SK-MEL-5 (cell line): ENCODE measurements around the gene LCN6. TPM values are rescaled to one million over a fixed set of nuclear protein-coding genes. Genes with fewer than 3 reads are reported as not detected.

Experiments used
- DNase-seq: peaks from one replicate; pipeline ENCODE4 v3.0.0-alpha.2; 2016; ENCODE audit warnings: low read depth, low spot score
- in situ Hi-C: cut with HindIII; loops from 2 replicates; pipeline ENCODE4 v1.10.0; 2016; ENCODE audit warnings: low sequenced_read_pairs, high pct_unique_total_duplicates, low pct_unique_long_range_greater_than_20kb
- total RNA-seq: library from RNA; depleted of rRNA; stranded (reverse); fragments of >200 nt; shearing (Covaris generic); gene quantifications from 2 replicates; pipeline ENCODE4 v1.2.3, GENCODE V29; 2014

LCN6 gene
- total RNA-seq, 1 experiment from 2014 or later: not detected

- no peak for DNase-seq
- in situ Hi-C loops: no loop called here
These were observed 8.8 kb downstream of the LCN6 start for GRCh38 chr9:136739509-136739908.

- no peak for DNase-seq
- in situ Hi-C loops: no loop called here
These were observed 9.4 kb downstream of the LCN6 start for GRCh38 chr9:136738960-136739359.

GRCh38 chr9:136735812-136736480 lies 12.4 kb downstream of the LCN6 start:
- in situ Hi-C loops: no loop called here
- DNase-seq: no peak

- no peak for DNase-seq
These were observed 13.4 kb downstream of the LCN6 start for GRCh38 chr9:136734837-136735496.

GRCh38 chr9:136733611-136734010 lies 14.7 kb downstream of the LCN6 start:
- no peak for DNase-seq
- in situ Hi-C loops: no loop called here

More at GRCh38 chr9:136734837-136735496, 13.4 kb downstream of the LCN6 start:
- in situ Hi-C loops: no loop called here

GRCh38 chr9:136732444-136733178 lies 15.7 kb downstream of the LCN6 start:
- in situ Hi-C loops: no loop called here
- no peak for DNase-seq

- no peak for DNase-seq
These were observed 18.4 kb downstream of the LCN6 start for GRCh38 chr9:136729926-136730325.

GRCh38 chr9:136729144-136729543 lies 19.2 kb downstream of the LCN6 start:
- no peak for DNase-seq
- in situ Hi-C loops: no loop called here

More at GRCh38 chr9:136729926-136730325, 18.4 kb downstream of the LCN6 start:
- in situ Hi-C loops: no loop called here

- no peak for DNase-seq
- in situ Hi-C loops: no loop called here
These were observed 19.7 kb downstream of the LCN6 start for GRCh38 chr9:136728548-136729123.

- in situ Hi-C loops: no loop called here
- DNase-seq: peak; percentile 83
These were observed 20.2 kb downstream of the LCN6 start for GRCh38 chr9:136728080-136728547.

- DNase-seq: no peak
- in situ Hi-C loops: no loop called here
These were observed 21.6 kb downstream of the LCN6 start for GRCh38 chr9:136726631-136727191.

GRCh38 chr9:136726118-136726517 lies 22.2 kb downstream of the LCN6 start:
- no peak for DNase-seq
- in situ Hi-C loops: no loop called here

- in situ Hi-C loops: no loop called here
- DNase-seq: peak; percentile 71
These were observed 22.7 kb downstream of the LCN6 start for GRCh38 chr9:136725612-136726011.

GRCh38 chr9:136724772-136725171 lies 23.6 kb downstream of the LCN6 start:
- no peak for DNase-seq
- in situ Hi-C loops: no loop called here

GRCh38 chr9:136723989-136724388 lies 24.3 kb downstream of the LCN6 start:
- no peak for DNase-seq
- in situ Hi-C loops: no loop called here

- DNase-seq: no peak
- in situ Hi-C loops: no loop called here
These were observed 24.9 kb downstream of the LCN6 start for GRCh38 chr9:136723362-136723976.

- in situ Hi-C loops: no loop called here
- DNase-seq: no peak
These were observed 25.4 kb downstream of the LCN6 start for GRCh38 chr9:136722969-136723356.
